HepG2 (cell line): Measurements from ENCODE around the gene USB1. TPM values are rescaled to one million over a fixed set of nuclear protein-coding genes. Genes with fewer than 3 reads are reported as not detected.

Experiments used
- ARNT2 ChIP-seq: sonication (generic); formaldehyde crosslinking; IDR thresholded peaks from 2 replicates; pipeline ENCODE4 v1.8.0; 2022; ENCODE audit warnings: mild to moderate bottlenecking, low read depth, missing genetic modification reagents, moderate library complexity
- CHD4 ChIP-seq: fragments of 200-600 bp; sonication (generic); IDR thresholded peaks from 2 replicates; pipeline ENCODE4 v1.7.0; 2017; ENCODE audit warnings: mild to moderate bottlenecking, low read length, borderline replicate concordance
- FOXJ3 ChIP-seq: sonication (generic); formaldehyde crosslinking; IDR thresholded peaks from 2 replicates; pipeline ENCODE4 v1.4.0; 2020; ENCODE audit warnings: missing genetic modification reagents, mild to moderate bottlenecking, borderline replicate concordance
- GFI1 ChIP-seq: sonication (generic); formaldehyde crosslinking; IDR thresholded peaks from 2 replicates; pipeline ENCODE4 v1.5.0; 2020; ENCODE audit warnings: missing genetic modification reagents, mild to moderate bottlenecking, borderline replicate concordance
- GMEB2 ChIP-seq: IDR thresholded peaks from 2 replicates; pipeline ENCODE4 v1.6.1; 2016; ENCODE audit warnings: missing biosample characterization, missing genetic modification reagents, low read depth
- IRF2 ChIP-seq: IDR thresholded peaks from 2 replicates; pipeline ENCODE4 v1.6.1; 2018; ENCODE audit warnings: missing genetic modification reagents, missing compliant biosample characterization
- KLF12 ChIP-seq: sonication (generic); formaldehyde crosslinking; IDR thresholded peaks from 2 replicates; pipeline ENCODE4 v1.4.0; 2020; ENCODE audit warnings: missing genetic modification reagents, borderline replicate concordance
- MEF2D ChIP-seq: sonication (generic); formaldehyde crosslinking; IDR thresholded peaks from 2 replicates; pipeline ENCODE4 v1.5.1; 2020; ENCODE audit warnings: mild to moderate bottlenecking, missing genetic modification reagents
- MXD4 ChIP-seq: IDR thresholded peaks from 2 replicates; pipeline ENCODE4 v1.6.1; 2016; ENCODE audit warnings: mild to moderate bottlenecking, missing biosample characterization, missing genetic modification reagents
- REST ChIP-seq, 2 experiments: IDR thresholded peaks; 2 replicates each; pipeline ENCODE4 v1.6.1; 2011 to 2012; ENCODE audit warnings: low read length in 2 of 2, borderline replicate concordance in 1 of 2, low read depth in 1 of 2, mild to moderate bottlenecking in 1 of 2, moderate library complexity in 1 of 2
- RXRA ChIP-seq: sonication (generic); formaldehyde crosslinking; IDR thresholded peaks from 2 replicates; pipeline ENCODE4 v1.5.1; 2020; ENCODE audit warnings: missing genetic modification reagents
- SOX5 ChIP-seq: IDR thresholded peaks from 2 replicates; pipeline ENCODE4 v1.6.1; 2016; ENCODE audit warnings: borderline replicate concordance
- TARDBP ChIP-seq: sonication (generic); formaldehyde crosslinking; IDR thresholded peaks from 2 replicates; pipeline ENCODE4 v1.8.0; 2022; ENCODE audit warnings: mild to moderate bottlenecking, missing genetic modification reagents
- TBX2 ChIP-seq: sonication (generic); formaldehyde crosslinking; IDR thresholded peaks from 2 replicates; pipeline ENCODE4 v1.5.0; 2020; ENCODE audit warnings: missing genetic modification reagents, mild to moderate bottlenecking, borderline replicate concordance
- ZBED4 ChIP-seq: sonication (generic); formaldehyde crosslinking; IDR thresholded peaks from 2 replicates; pipeline ENCODE4 v1.4.0; 2020; ENCODE audit warnings: missing genetic modification reagents, borderline replicate concordance
- ZFP36 ChIP-seq: fragments of 150-350 bp; IDR thresholded peaks from 2 replicates; pipeline ENCODE4 v1.6.1; 2018; ENCODE audit warnings: borderline replicate concordance, low read length, low read depth; ENCODE audit not compliant: partially characterized antibody
- ZFP41 ChIP-seq: sonication (generic); formaldehyde crosslinking; IDR thresholded peaks from 2 replicates; pipeline ENCODE4 v1.4.0; 2020; ENCODE audit warnings: mild to moderate bottlenecking, missing genetic modification reagents, borderline replicate concordance
- ZNF230 ChIP-seq: sonication (generic); formaldehyde crosslinking; IDR thresholded peaks from 2 replicates; pipeline ENCODE4 v1.4.0; 2020; ENCODE audit warnings: mild to moderate bottlenecking, missing genetic modification reagents
- ZNF740 ChIP-seq: sonication (generic); formaldehyde crosslinking; IDR thresholded peaks from 2 replicates; pipeline ENCODE4 v1.4.0; 2020; ENCODE audit warnings: missing genetic modification reagents
- polyA plus RNA-seq, 8 experiments: library from polyadenylated mRNA; depleted of rRNA in 3 of 8; stranded (reverse) in 7 of 8; unstranded in 1 of 8; fragments of >200 nt; fragmentation: Illumina TruSeq in 4 of 8; extraction: Trizol in 4 of 8; gene quantifications; 2 replicates each; pipeline versions ENCODE4 v1.2.1 to v1.2.3, GENCODE V29; 2011 to 2016; ENCODE audit warnings: low read depth in 4 of 8, missing spikeins in 1 of 8, mixed read lengths in 1 of 8; ENCODE audit not compliant: insufficient read depth in 1 of 8
- total RNA-seq, 5 experiments: library from RNA; depleted of rRNA; stranded (reverse); fragments of >200 nt; fragmentation: Illumina TruSeq; extraction: Trizol; gene quantifications; 2 replicates each; pipeline ENCODE4 v1.2.3, GENCODE V29; 2016; ENCODE audit warnings: low read depth in 1 of 5

USB1 gene
- total and polyA plus RNA-seq, 2 of the 13 experiments (the other 11 are each of a cell fraction or from before 2014, with no cell fraction given) = 16.7 to 65.4 TPM

- TF ChIP-seq REST (IDR thresholded peaks at IDR 0.05; ENCODE audit: borderline replicate concordance in 1 of 2, low read depth in 1 of 2, low read length in 2 of 2) (no peak), GMEB2 (peak; percentile 57; the same call in 1 of the 2 replicates), MEF2D (CRISPR knock-in tag) (0 out of 2 replicates have a peak, but pooled peaks have one; percentile 12), ZFP36 (no peak), ZBED4 (peak; percentile 35; the same call in 1 of the 2 replicates), FOXJ3 (no peak), IRF2 (0 out of 2 replicates have a peak, but pooled peaks have one; percentile 76), GFI1 (peak; percentile 57), RXRA (peak; percentile 77; the same call in 1 of the 2 replicates), TARDBP (CRISPR knock-in tag) (peak; percentile 49; the same call in 1 of the 2 replicates), KLF12 (CRISPR knock-in tag) (peak; percentile 82; the same call in 1 of the 2 replicates), SOX5 (peak; percentile 62; the same call in 1 of the 2 replicates), ARNT2 (CRISPR knock-in tag) (peak; percentile 75), ZFP41 (peak; percentile 89; the same call in 1 of the 2 replicates), MXD4 (CRISPR knock-in tag) (no peak), ZNF740 (CRISPR knock-in tag) (peak; percentile 0; the same call in 1 of the 2 replicates), ZNF230 (CRISPR knock-in tag) (no peak), TBX2 (peak; percentile 36; the same call in 1 of the 2 replicates), CHD4 (no peak)
Observed at GRCh38 chr16:58025351-58026138, 24.3 kb downstream of the USB1 start, which contains the start of gene MMP15 (continued).
